PC-3 (cell line): Measurements from ENCODE around the gene DNAJC5. TPM values are rescaled to one million over a fixed set of nuclear protein-coding genes. Genes with fewer than 3 reads are reported as not detected.

Source experiments
- ATAC-seq: fragments of 200-7000 bp; cut with Tn5 transposase; 2 replicates; pipeline ENCODE4 v1.9.1; 2020; ENCODE audit warnings: mild to moderate bottlenecking, moderate library complexity
- BruUV-seq: library from RNA; stranded (reverse); fragments of 400-500 nt; replicated peaks from 2 replicates; lab custom pipeline; 2021; lab: Mats Ljungman, UMichigan
- CTCF ChIA-PET: fragments of 300-600 bp; sonication (Branson Sonifier 250); formaldehyde crosslinking; loops from one replicate; lab custom pipeline; 2022; ENCODE audit warnings: antibody characterized with exemption; lab: Charles Lee
- POLR2A ChIA-PET: fragments of 300-600 bp; sonication (Branson Sonifier 250); formaldehyde crosslinking; loops from one replicate; lab custom pipeline; 2022; ENCODE audit warnings: antibody characterized with exemption; ENCODE audit not compliant: unreplicated experiment; lab: Charles Lee
- DNase-seq: peaks from one replicate; pipeline ENCODE4 v3.0.0-alpha.2; 2015
- H2AFZ ChIP-seq: fragments of 300-600 bp; sonication (generic); 2 replicates; pipeline ENCODE4 v1.6.0; 2016; ENCODE audit warnings: antibody characterized with exemption, low read length
- H3F3A ChIP-seq: fragments of 300-600 bp; sonication (generic); one replicate; pipeline ENCODE4 v1.6.0; 2017; ENCODE audit warnings: antibody characterized with exemption, low read length, control low read depth, mild to moderate bottlenecking; ENCODE audit not compliant: unreplicated experiment
- H3K27ac ChIP-seq: fragments of 300-600 bp; sonication (generic); 2 replicates; pipeline ENCODE4 v1.5.1; 2016; ENCODE audit warnings: mild to moderate bottlenecking, low read length
- H3K27me3 ChIP-seq: fragments of 300-600 bp; sonication (generic); 2 replicates; pipeline ENCODE4 v1.6.1; 2016; ENCODE audit warnings: low read length, mixed read lengths
- H3K36me3 ChIP-seq: fragments of 300-600 bp; sonication (generic); 2 replicates; pipeline ENCODE4 v1.6.1; 2016; ENCODE audit warnings: low read depth, mixed run types, low read length, mixed read lengths
- H3K4me1 ChIP-seq: fragments of 300-600 bp; sonication (generic); 2 replicates; pipeline ENCODE4 v1.5.1; 2016; ENCODE audit warnings: low read length; ENCODE audit not compliant: insufficient read depth
- H3K4me2 ChIP-seq: fragments of 300-600 bp; sonication (generic); 2 replicates; pipeline ENCODE4 v1.6.0; 2016; ENCODE audit warnings: low read length
- H3K4me3 ChIP-seq: fragments of 300-600 bp; sonication (generic); 2 replicates; pipeline ENCODE4 v1.5.1; 2016; ENCODE audit warnings: mild to moderate bottlenecking, low read length, mixed read lengths
- H3K79me2 ChIP-seq: fragments of 300-600 bp; sonication (generic); 2 replicates; pipeline ENCODE4 v1.6.1; 2017; ENCODE audit warnings: low read length, mixed read lengths
- H3K9ac ChIP-seq: fragments of 300-600 bp; sonication (generic); 2 replicates; pipeline ENCODE4 v1.6.0; 2016; ENCODE audit warnings: mild to moderate bottlenecking, low read length
- H3K9me2 ChIP-seq: fragments of 300-600 bp; sonication (generic); replicated peaks from 2 replicates; pipeline ENCODE4 v1.6.1; 2016; ENCODE audit warnings: mixed run types, low read length, mixed read lengths
- H3K9me3 ChIP-seq: fragments of 300-600 bp; sonication (generic); 2 replicates; pipeline ENCODE4 v1.6.1; 2016; ENCODE audit warnings: low read length, mixed read lengths
- H4K20me1 ChIP-seq: fragments of 300-600 bp; sonication (generic); 2 replicates; pipeline ENCODE4 v1.6.1; 2016; ENCODE audit warnings: low read length, mixed read lengths
- EZH2 ChIP-seq: fragments of 300-600 bp; sonication (generic); IDR thresholded peaks from one replicate; pipeline ENCODE4 v1.6.1; 2017; ENCODE audit warnings: antibody characterized with exemption, mild to moderate bottlenecking, low read length; ENCODE audit not compliant: unreplicated experiment
- EZH2phosphoT487 ChIP-seq: fragments of 300-600 bp; sonication (generic); IDR thresholded peaks from 2 replicates; pipeline ENCODE4 v1.6.1; 2018; ENCODE audit warnings: mild to moderate bottlenecking, antibody characterized with exemption, low read length, borderline replicate concordance
- intact Hi-C: fragments of 100-400 bp; cut with micrococcal nuclease; formaldehyde crosslinking; loops from 2 replicates; pipeline ENCODE4 v1.9.0; 2023
- total RNA-seq: library from RNA; depleted of rRNA; stranded (reverse); fragments of >200 nt; gene quantifications from 2 replicates; pipeline ENCODE4 v1.2.3, GENCODE V29; 2014
- TF ChIP-seq, protein P1 (sequence below): fragments of 300-600 bp; sonication (generic); conservative IDR thresholded peaks from 2 replicates; pipeline ENCODE4 v1.5.1; 2017; ENCODE audit warnings: antibody characterized with exemption, low read depth, mild to moderate bottlenecking, low read length

Gene DNAJC5
- total RNA-seq, 1 experiment from 2014 or later, result 73.7 TPM

DNA sequence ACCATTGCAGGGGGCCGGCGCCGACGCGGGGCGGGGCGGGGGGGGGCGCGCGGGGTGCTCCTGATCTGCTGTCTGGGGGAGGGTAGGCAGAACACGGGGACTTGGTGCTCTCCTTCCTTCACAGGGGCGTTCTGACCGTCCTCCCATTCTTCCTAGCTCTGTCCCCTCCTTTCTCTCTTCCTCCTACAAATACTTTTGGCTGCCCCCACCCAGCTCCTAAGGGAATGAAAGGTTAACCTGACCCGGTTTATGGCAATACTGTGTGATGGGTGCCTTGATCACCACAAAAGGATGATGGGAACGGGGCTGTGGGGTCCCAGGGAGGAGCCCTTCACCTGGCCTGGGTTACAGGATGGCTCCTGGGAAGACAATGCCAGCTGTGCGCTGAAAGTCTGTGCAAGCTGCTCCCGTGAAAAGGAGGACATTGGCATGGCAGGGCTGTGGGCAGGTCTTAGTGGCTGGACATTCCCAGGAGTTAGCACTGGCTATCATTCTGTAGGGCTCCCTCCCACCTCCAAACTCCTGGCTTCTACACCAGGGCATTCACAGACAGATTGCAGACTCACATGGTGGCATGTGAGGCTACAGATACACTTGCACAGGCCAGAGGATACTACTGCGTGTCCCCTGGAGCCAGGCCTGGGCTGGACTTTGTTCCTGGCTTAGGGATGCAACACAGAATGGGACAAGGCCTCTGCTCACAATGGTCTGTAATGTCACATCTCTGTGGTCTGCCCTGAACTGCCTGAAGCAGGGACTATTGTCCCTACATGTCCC lies 31.7 kb upstream of the DNAJC5 start:
- peak overlapping the region; percentile 76 for H3K27ac ChIP-seq
- intact Hi-C loops, result no loop called here

DNA sequence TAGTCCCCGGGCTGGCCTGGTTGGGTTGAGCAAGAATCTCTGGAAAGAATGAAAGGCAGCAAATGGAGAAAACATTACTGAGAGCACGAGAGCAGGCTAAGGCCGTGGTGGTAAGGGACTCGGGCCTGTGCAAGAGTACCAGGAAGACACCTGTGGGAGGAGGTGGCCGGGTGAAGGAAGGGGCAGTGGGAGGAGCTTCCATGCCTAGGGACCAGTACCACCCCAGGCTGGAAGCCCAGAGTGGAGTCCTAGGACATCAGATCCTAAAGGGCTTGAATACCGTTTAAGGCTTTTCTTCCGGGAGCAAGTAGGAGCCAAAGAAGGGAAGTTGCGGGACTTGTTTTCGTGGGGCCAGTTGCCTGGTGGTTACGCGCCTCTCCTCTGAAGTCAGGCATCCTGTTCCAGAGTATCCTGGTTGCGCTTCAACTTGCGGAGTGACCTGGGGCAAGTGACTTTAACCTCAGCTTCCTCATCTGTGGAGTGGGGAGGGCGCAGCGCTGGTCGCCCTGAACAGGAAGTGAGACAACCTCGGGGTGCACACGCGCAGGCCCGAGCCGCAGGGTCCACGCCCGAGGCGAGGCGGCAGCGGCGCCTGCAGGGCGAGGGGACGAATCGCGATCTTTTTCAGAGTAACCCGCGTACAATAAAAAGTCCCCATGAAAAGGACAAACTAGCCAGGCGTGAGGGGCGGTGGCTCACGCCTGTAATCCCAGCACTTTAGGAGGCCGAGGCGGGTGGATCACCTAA lies 31.0 kb upstream of the DNAJC5 start:
- Histone ChIP-seq H3K79me2 (peaks cover 56% of the 10 kb centered on the region), H3K4me2 (peak overlapping the region; percentile 96), H3K9ac (peak overlapping the region; percentile 97), H3F3A (peaks cover 6% of the 10 kb centered on the region), H2AFZ (peak overlapping the region; percentile 39), H3K27ac (peak overlapping the region; percentile 76), H3K4me1 (peaks cover 10% of the 10 kb centered on the region), H3K36me3 (peaks cover 16% of the 10 kb centered on the region; the same call in 1 of the 2 replicates), H3K27me3 (no peaks in the 10 kb centered on the region), H3K4me3 (peak overlapping the region; percentile 90), H4K20me1 (peaks cover 10% of the 10 kb centered on the region; the same call in 1 of the 2 replicates), H3K9me2 (no peaks in the 10 kb centered on the region), H3K9me3 (no peaks in the 10 kb centered on the region)
- DNase-seq, result peak; percentile 78
- TF ChIP-seq EZH2phosphoT487, result no peak
- TF ChIP-seq EZH2, result no peak
- TF ChIP-seq, protein P1, sequence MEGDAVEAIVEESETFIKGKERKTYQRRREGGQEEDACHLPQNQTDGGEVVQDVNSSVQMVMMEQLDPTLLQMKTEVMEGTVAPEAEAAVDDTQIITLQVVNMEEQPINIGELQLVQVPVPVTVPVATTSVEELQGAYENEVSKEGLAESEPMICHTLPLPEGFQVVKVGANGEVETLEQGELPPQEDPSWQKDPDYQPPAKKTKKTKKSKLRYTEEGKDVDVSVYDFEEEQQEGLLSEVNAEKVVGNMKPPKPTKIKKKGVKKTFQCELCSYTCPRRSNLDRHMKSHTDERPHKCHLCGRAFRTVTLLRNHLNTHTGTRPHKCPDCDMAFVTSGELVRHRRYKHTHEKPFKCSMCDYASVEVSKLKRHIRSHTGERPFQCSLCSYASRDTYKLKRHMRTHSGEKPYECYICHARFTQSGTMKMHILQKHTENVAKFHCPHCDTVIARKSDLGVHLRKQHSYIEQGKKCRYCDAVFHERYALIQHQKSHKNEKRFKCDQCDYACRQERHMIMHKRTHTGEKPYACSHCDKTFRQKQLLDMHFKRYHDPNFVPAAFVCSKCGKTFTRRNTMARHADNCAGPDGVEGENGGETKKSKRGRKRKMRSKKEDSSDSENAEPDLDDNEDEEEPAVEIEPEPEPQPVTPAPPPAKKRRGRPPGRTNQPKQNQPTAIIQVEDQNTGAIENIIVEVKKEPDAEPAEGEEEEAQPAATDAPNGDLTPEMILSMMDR, result peak; percentile 63
- ChIA-PET POLR2A (no interaction called here), CTCF (interaction anchor here (0.6 kb wide), 1 partner anchor 326 kb away, joined by 10 read pairs; no protein-coding TSS in a partner anchor)
- peak; percentile 49 for ATAC-seq
- BruUV-seq, result no TSS peak
- intact Hi-C loops, result loop anchor here (1.0 to 2.0 kb wide), 2 partner anchors 31 to 45 kb away; partner anchors contain the start of gene DNAJC5

More for the DNA sequence above, 31.7 kb upstream of the DNAJC5 start:
- Histone ChIP-seq H3K4me2 (peak overlapping the region; percentile 96), H3K4me3 (peak overlapping the region; percentile 90), H3K79me2 (peaks cover 49% of the 10 kb centered on the region), H3K9ac (peak overlapping the region; percentile 97), H2AFZ (no peak overlapping the region), H3K4me1 (peaks cover 10% of the 10 kb centered on the region), H3K36me3 (peaks cover 8% of the 10 kb centered on the region; the same call in 1 of the 2 replicates), H4K20me1 (peaks cover 7% of the 10 kb centered on the region; the same call in 1 of the 2 replicates), H3K9me2 (no peaks in the 10 kb centered on the region), H3K9me3 (no peaks in the 10 kb centered on the region), H3F3A (peaks cover 6% of the 10 kb centered on the region), H3K27me3 (no peaks in the 10 kb centered on the region)
- TF ChIP-seq, protein P1, result no peak
- TF ChIP-seq EZH2phosphoT487 (no peak), EZH2 (no peak)
- ATAC-seq, result no peak
- POLR2A ChIA-PET, result no interaction called here
- DNase-seq, result no peak
- CTCF ChIA-PET, result interaction anchor here (0.6 kb wide), 1 partner anchor 325 kb away, joined by 10 read pairs; no protein-coding TSS in a partner anchor
- no TSS peak for BruUV-seq
